ENCODE data around the gene KDM2B.

GRCh38 chr12:121628037-121628436, 47.2 kb upstream of the KDM2B start:
- TF ChIP-seq, protein P1, sequence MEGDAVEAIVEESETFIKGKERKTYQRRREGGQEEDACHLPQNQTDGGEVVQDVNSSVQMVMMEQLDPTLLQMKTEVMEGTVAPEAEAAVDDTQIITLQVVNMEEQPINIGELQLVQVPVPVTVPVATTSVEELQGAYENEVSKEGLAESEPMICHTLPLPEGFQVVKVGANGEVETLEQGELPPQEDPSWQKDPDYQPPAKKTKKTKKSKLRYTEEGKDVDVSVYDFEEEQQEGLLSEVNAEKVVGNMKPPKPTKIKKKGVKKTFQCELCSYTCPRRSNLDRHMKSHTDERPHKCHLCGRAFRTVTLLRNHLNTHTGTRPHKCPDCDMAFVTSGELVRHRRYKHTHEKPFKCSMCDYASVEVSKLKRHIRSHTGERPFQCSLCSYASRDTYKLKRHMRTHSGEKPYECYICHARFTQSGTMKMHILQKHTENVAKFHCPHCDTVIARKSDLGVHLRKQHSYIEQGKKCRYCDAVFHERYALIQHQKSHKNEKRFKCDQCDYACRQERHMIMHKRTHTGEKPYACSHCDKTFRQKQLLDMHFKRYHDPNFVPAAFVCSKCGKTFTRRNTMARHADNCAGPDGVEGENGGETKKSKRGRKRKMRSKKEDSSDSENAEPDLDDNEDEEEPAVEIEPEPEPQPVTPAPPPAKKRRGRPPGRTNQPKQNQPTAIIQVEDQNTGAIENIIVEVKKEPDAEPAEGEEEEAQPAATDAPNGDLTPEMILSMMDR (IDR thresholded peaks at IDR 0.05) = no peak
- TF ChIP-seq POLR2A (IDR thresholded peaks at IDR 0.05) = no peak
